ENCODE results near the gene SNRNP70. TPM values are rescaled to one million over a fixed set of nuclear protein-coding genes. Genes with fewer than 3 reads are reported as not detected.

The SNRNP70 gene
- polyA plus RNA-seq, 3 donors: 27.4 to 360 (median 40.4) TPM

DNA sequence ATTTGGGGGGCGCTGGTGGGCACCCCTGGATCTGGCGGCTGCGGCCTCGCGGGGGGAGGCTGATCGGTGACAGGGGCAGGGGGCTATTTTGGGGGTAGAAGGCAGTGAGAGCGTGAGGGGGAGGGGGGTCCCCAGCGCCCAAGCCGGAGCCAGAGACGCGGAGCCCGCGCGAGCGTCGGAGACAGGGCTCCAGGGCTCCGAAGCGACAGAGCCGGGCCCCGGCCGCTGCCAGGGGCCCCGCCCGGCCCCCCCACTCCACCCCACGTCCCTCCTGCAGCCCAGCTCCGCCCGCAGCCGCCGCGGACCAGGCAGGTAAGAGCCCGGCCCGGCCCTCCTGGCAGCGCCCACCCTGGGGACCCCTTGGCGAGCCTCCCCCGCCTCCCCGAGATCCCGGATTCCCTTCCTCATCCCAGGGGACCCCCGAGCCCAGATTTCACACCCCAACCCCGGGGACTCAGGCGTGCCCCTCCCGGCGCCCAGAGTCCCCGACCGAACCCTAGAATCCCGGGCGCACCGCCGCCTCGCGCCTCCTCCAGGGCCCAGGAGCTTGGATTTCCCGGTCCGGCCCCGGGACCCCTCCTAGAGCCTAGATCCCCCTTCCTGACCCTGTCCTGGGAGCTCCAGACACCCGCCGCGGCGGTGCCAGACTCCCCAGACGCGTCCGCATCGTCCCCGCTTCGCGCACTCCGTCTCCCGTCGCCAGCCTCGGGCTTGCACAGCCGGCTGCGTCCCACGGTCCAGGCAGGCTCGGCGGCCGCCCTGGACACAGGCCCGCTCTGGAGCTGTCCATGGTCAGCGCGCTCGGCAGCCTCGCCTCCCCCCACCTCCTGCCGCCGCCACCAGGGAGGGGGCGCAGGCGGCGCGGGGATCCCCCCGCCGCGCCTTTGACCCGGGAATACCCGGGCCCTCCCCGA is 34.4 kb downstream of the SNRNP70 start, which contains the start of gene PPFIA3:
TSS of gene PPFIA3 (plus strand) at position 134 of the 914 bp plus-strand sequence. CDS start 8,330 bp downstream, outside the sequence.
- peaks cover 3 to 20% (median 11%) of the 10 kb centered on the region in 7 donors for H3K9me3 Mint-ChIP-seq
- peak in 1 of 3 donors; percentile 33 for DNase-seq
- H3K4me3 ChIP-seq (replicated peaks in 1 of 3; ENCODE audit: low read depth in 2 of 3, low read length in 3 of 3): peak within 1 kb of the TSS; percentile 33 to 75 (median 63)
- H2AFZ ChIP-seq (ENCODE audit: insufficient read depth, low read depth, low read length, poor library complexity, severe bottlenecking): peak within 1 kb of the TSS; percentile 84
- WGBS (ENCODE audit: insufficient coverage): under 1% methylated on average over 66 of the region's 90 CpGs
- H3K4me1 ChIP-seq (ENCODE audit: control insufficient read depth in 1 of 2, insufficient read depth in 2 of 2, low read length in 2 of 2): peaks cover 33 to 49% of the 10 kb centered on the region in 2 donors
- H3K27me3 Mint-ChIP-seq (ENCODE audit: low read depth in 3 of 3): peaks cover 31 to 43% (median 35%) of the 10 kb centered on the region in 3 donors
- peaks cover 38% of the 10 kb centered on the region for H3K4me1 Mint-ChIP-seq
- H3K9ac ChIP-seq (ENCODE audit: insufficient read depth, low read length, poor library complexity, severe bottlenecking): peak within 1 kb of the TSS; percentile 63
- no peaks in the 10 kb centered on the region for H3K36me3 ChIP-seq (replicated peaks in 1 of 2; ENCODE audit: control insufficient read depth in 1 of 2, insufficient read depth in 2 of 2, low read length in 2 of 2)
- H3K27me3 ChIP-seq (ENCODE audit: control insufficient read depth in 2 of 2, insufficient read depth in 2 of 2, low read length in 2 of 2): peaks cover 15 to 25% of the 10 kb centered on the region in 2 donors
- H3K27ac Mint-ChIP-seq: peak within 1 kb of the TSS; percentile 80 to 91 (median 85)
- intact Hi-C loops (cut with micrococcal nuclease): no loop called here
- H3K9me3 ChIP-seq (replicated peaks in 1 of 2; ENCODE audit: control insufficient read depth in 1 of 2, insufficient read depth in 1 of 2, low read length in 2 of 2): no peaks in the 10 kb centered on the region
- no peaks in the 10 kb centered on the region for H4K20me1 ChIP-seq (ENCODE audit: insufficient read depth, low read length)
- TF ChIP-seq, protein P1, sequence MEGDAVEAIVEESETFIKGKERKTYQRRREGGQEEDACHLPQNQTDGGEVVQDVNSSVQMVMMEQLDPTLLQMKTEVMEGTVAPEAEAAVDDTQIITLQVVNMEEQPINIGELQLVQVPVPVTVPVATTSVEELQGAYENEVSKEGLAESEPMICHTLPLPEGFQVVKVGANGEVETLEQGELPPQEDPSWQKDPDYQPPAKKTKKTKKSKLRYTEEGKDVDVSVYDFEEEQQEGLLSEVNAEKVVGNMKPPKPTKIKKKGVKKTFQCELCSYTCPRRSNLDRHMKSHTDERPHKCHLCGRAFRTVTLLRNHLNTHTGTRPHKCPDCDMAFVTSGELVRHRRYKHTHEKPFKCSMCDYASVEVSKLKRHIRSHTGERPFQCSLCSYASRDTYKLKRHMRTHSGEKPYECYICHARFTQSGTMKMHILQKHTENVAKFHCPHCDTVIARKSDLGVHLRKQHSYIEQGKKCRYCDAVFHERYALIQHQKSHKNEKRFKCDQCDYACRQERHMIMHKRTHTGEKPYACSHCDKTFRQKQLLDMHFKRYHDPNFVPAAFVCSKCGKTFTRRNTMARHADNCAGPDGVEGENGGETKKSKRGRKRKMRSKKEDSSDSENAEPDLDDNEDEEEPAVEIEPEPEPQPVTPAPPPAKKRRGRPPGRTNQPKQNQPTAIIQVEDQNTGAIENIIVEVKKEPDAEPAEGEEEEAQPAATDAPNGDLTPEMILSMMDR (IDR thresholded peaks at IDR 0.05): no peak
- peaks cover 2 to 9% of the 10 kb centered on the region in 2 donors for H3K36me3 Mint-ChIP-seq
- peak within 1 kb of the TSS; percentile 77 for H3K4me2 ChIP-seq (replicated peaks; ENCODE audit: extremely low read depth, low read length, poor library complexity, severe bottlenecking)
- peak within 1 kb of the TSS; percentile 80 to 83 for H3K27ac ChIP-seq (ENCODE audit: low read depth in 1 of 2, low read length in 2 of 2)
- H3K79me2 ChIP-seq (ENCODE audit: insufficient read depth, low read length): no peaks in the 10 kb centered on the region
- H3K4me3 Mint-ChIP-seq: peak within 1 kb of the TSS; percentile 75 to 89

DNA sequence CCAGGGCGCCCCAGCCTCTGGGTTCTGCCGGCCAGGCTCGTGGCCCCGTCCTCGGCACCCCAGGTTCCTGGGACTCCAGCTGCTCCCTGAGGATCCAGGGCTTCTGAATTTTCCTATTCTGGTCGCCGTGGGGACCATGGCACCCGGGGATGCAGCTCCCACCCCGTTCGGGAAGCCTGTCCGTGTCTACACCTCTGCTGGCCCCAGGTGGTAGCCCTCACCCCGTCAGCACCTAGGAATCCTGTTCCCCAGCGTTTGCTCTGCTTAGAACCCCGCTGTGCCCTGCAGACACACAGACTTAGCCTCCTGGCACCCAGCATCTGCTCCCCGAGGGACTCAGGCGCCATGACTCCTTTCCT is 35.1 kb downstream of the SNRNP70 start:
- no peak overlapping the region for H3K9ac ChIP-seq (ENCODE audit: insufficient read depth, low read length, poor library complexity, severe bottlenecking)
- H2AFZ ChIP-seq (ENCODE audit: insufficient read depth, low read depth, low read length, poor library complexity, severe bottlenecking): no peak overlapping the region
- H3K4me3 Mint-ChIP-seq: peak overlapping the region in 1 of 2 donors; percentile 84
- H3K9me3 ChIP-seq (replicated peaks in 1 of 2; ENCODE audit: control insufficient read depth in 1 of 2, insufficient read depth in 1 of 2, low read length in 2 of 2): no peaks in the 10 kb centered on the region
- no peak overlapping the region for H3K27ac ChIP-seq (ENCODE audit: low read depth in 1 of 2, low read length in 2 of 2)
- intact Hi-C loops (cut with micrococcal nuclease): no loop called here
- H3K27me3 Mint-ChIP-seq (ENCODE audit: low read depth in 3 of 3): peaks cover 32 to 44% (median 39%) of the 10 kb centered on the region in 3 donors
- 26% methylated on average over 16 of the region's 16 CpGs for WGBS (ENCODE audit: insufficient coverage)
- H4K20me1 ChIP-seq (ENCODE audit: insufficient read depth, low read length): no peaks in the 10 kb centered on the region
- no peaks in the 10 kb centered on the region for H3K79me2 ChIP-seq (ENCODE audit: insufficient read depth, low read length)
- H3K36me3 ChIP-seq (replicated peaks in 1 of 2; ENCODE audit: control insufficient read depth in 1 of 2, insufficient read depth in 2 of 2, low read length in 2 of 2): no peaks in the 10 kb centered on the region
- DNase-seq: no peak
- peak overlapping the region; percentile 77 for H3K4me2 ChIP-seq (replicated peaks; ENCODE audit: extremely low read depth, low read length, poor library complexity, severe bottlenecking)
- peaks cover 2 to 9% of the 10 kb centered on the region in 2 donors for H3K36me3 Mint-ChIP-seq
- H3K27me3 ChIP-seq (ENCODE audit: control insufficient read depth in 2 of 2, insufficient read depth in 2 of 2, low read length in 2 of 2): peaks cover 15 to 25% of the 10 kb centered on the region in 2 donors
- peak overlapping the region in 1 of 3 experiments; percentile 75 for H3K4me3 ChIP-seq (replicated peaks in 1 of 3; ENCODE audit: low read depth in 2 of 3, low read length in 3 of 3)
- peaks cover 3 to 22% (median 11%) of the 10 kb centered on the region in 7 donors for H3K9me3 Mint-ChIP-seq
- peaks cover 33% of the 10 kb centered on the region for H3K4me1 Mint-ChIP-seq
- H3K4me1 ChIP-seq (ENCODE audit: control insufficient read depth in 1 of 2, insufficient read depth in 2 of 2, low read length in 2 of 2): peaks cover 27 to 43% of the 10 kb centered on the region in 2 donors
- no peak overlapping the region for H3K27ac Mint-ChIP-seq
- TF ChIP-seq, protein P1 (IDR thresholded peaks at IDR 0.05): no peak

Measured in CD14-positive monocyte (primary cell).